NCI-H2081 (cell line): ENCODE measurements around the gene BCL2.

ENCODE experiments used
- DNase-seq, 2 experiments: peaks; one replicate each; lab custom pipeline; 2025; lab: John Stamatoyannopoulos, UW

The BCL2 gene

GRCh38 chr18:63180971-63181376, 138.6 kb downstream of the BCL2 start:
- no peak for DNase-seq

- no peak for DNase-seq
Observed at GRCh38 chr18:63180321-63180720, 139.2 kb downstream of the BCL2 start.

GRCh38 chr18:63179422-63179821, 140.1 kb downstream of the BCL2 start:
- no peak for DNase-seq

- no peak for DNase-seq
Observed at GRCh38 chr18:63178971-63179370, 140.6 kb downstream of the BCL2 start.

- DNase-seq: peak; percentile 37 to 66
Observed at GRCh38 chr18:63177919-63178821, 141.4 kb downstream of the BCL2 start.

- no peak for DNase-seq
Observed at GRCh38 chr18:63177259-63177658, 142.3 kb downstream of the BCL2 start.

- no peak for DNase-seq
Observed at GRCh38 chr18:63175264-63175663, 144.3 kb downstream of the BCL2 start.

GRCh38 chr18:63173983-63174382, 145.6 kb downstream of the BCL2 start:
- no peak for DNase-seq

- DNase-seq: no peak
Observed at GRCh38 chr18:63169853-63170252, 149.7 kb downstream of the BCL2 start.

GRCh38 chr18:63168287-63168686, 151.3 kb downstream of the BCL2 start:
- no peak for DNase-seq

GRCh38 chr18:63166142-63166541, 153.4 kb downstream of the BCL2 start:
- no peak for DNase-seq

- DNase-seq: no peak
Observed at GRCh38 chr18:63164396-63164795, 155.2 kb downstream of the BCL2 start.

- DNase-seq: no peak
Observed at GRCh38 chr18:63162271-63163014, 157.1 kb downstream of the BCL2 start.

GRCh38 chr18:63161761-63162195, 157.8 kb downstream of the BCL2 start:
- DNase-seq: no peak

- no peak for DNase-seq
Observed at GRCh38 chr18:63161032-63161760, 158.4 kb downstream of the BCL2 start.

GRCh38 chr18:63160172-63160995, 159.2 kb downstream of the BCL2 start:
- no peak for DNase-seq

GRCh38 chr18:63159590-63159989, 160.0 kb downstream of the BCL2 start:
- DNase-seq: no peak

- no peak for DNase-seq
Observed at GRCh38 chr18:63158676-63159291, 160.8 kb downstream of the BCL2 start.

GRCh38 chr18:63158012-63158631, 161.4 kb downstream of the BCL2 start:
- DNase-seq: no peak

- DNase-seq: peak; percentile 16 to 65
Observed at GRCh38 chr18:63157293-63158011, 162.1 kb downstream of the BCL2 start.
